ENCODE results near the gene MSTO1. TPM values are rescaled to one million over a fixed set of nuclear protein-coding genes. Genes with fewer than 3 reads are reported as not detected.
"Not testable (repeated sequence)": the region's sequence is repeated elsewhere in the genome, so short reads cannot be mapped to it uniquely, and the experiment has no call there.

MSTO1 gene
- total RNA-seq, 1 donor from 2014 or later, result 42.6 TPM

DNA sequence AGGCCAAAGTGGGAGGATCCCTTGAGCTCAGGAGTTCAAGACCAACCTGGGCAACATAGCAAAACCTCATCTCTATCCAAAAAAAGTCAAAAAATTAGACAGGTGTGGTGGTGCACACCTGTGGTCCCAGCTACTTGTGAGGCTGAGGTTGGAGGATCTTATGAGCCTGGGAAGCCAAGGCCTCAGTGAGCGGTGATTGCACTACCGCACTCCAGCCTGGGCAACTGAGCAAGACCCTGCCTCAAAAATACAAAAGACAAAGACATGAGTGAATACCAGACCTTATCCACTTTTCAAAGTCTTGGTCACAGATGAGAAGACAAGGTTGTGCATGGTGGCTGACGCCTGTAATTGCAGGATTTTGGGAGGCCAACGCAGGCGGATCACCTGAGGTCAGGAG lies 13.2 kb upstream of the MSTO1 start:
- Mint-ChIP-seq H3K36me3 (ENCODE audit: low read depth) (no peaks in the 10 kb centered on the region), H3K4me3 (ENCODE audit: unreplicated experiment) (no peak overlapping the region), H3K27ac (ENCODE audit: unreplicated experiment) (no peak overlapping the region), H3K4me1 (ENCODE audit: low read depth) (peaks cover 21% of the 10 kb centered on the region), H3K27me3 (ENCODE audit: low read depth) (no peaks in the 10 kb centered on the region), H3K9me3 (ENCODE audit: low read depth) (no peaks in the 10 kb centered on the region)
- TF ChIP-seq, protein P1, sequence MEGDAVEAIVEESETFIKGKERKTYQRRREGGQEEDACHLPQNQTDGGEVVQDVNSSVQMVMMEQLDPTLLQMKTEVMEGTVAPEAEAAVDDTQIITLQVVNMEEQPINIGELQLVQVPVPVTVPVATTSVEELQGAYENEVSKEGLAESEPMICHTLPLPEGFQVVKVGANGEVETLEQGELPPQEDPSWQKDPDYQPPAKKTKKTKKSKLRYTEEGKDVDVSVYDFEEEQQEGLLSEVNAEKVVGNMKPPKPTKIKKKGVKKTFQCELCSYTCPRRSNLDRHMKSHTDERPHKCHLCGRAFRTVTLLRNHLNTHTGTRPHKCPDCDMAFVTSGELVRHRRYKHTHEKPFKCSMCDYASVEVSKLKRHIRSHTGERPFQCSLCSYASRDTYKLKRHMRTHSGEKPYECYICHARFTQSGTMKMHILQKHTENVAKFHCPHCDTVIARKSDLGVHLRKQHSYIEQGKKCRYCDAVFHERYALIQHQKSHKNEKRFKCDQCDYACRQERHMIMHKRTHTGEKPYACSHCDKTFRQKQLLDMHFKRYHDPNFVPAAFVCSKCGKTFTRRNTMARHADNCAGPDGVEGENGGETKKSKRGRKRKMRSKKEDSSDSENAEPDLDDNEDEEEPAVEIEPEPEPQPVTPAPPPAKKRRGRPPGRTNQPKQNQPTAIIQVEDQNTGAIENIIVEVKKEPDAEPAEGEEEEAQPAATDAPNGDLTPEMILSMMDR (IDR thresholded peaks at IDR 0.05), result no peak
- no peak for DNase-seq (ENCODE audit: low spot score)

DNA sequence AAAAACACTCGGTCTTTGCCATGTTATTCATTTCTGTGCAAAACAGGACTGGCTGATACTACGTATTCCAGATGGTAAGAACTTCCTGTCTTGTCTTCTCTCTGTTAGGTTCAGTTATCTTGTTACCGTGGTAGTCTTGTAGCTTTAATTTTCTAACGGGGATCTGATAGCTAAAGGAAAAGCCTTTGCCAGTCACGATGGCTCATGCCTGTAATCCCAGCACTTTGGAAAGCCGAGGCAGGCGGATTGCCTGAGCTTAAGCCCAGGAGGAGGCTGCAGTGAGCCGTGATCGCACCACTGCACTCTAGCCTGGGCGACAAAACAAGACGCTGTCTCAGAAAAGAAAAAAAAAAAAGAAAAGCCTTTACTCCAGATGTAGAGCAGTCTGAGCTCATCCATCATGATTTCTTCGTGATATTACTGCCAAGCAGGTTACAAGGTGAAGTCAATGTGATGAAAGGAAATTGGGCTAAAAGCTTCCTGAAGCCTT lies 11.1 kb upstream of the MSTO1 start:
- Mint-ChIP-seq H3K27ac (ENCODE audit: unreplicated experiment) (peak overlapping the region; percentile 67), H3K27me3 (ENCODE audit: low read depth) (no peaks in the 10 kb centered on the region), H3K4me3 (ENCODE audit: unreplicated experiment) (peak overlapping the region; percentile 59), H3K9me3 (ENCODE audit: low read depth) (no peaks in the 10 kb centered on the region), H3K4me1 (ENCODE audit: low read depth) (peaks cover 21% of the 10 kb centered on the region), H3K36me3 (ENCODE audit: low read depth) (no peaks in the 10 kb centered on the region)
- DNase-seq (ENCODE audit: low spot score), result no peak
- TF ChIP-seq, protein P1 (IDR thresholded peaks at IDR 0.05), result peak; percentile 51

DNA sequence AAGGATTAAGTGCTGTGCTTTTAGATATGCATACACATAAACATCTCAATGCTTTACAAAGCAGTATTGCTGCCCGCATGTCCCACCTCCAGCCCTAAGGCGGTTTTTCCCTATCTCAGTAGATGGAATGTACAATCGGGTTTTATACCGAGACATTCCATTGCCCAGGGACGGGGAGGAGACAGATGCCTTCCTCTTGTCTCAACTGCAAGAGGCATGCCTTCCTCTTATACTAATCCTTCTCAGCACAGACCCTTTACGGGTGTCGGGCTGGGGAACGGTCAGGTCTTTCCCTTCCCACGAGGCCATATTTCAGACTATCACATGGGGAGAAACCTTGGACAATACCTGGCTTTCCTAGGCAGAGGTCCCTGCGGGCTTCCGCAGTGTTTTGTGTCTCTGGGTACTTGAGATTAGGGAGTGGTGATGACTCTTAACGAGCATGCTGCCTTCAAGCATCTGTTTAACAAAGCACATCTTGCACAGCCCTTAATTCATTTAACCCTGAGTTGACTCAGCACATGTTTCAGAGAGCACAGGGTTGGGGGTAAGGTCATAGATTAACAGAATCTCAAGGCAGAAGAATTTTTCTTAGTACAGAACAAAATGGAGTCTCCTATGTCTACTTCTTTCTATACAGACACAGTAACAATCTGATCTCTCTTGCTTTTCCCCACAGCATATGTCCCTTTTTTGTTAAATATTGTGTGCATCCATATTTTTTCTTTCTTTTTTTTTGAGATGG lies 10.0 kb upstream of the MSTO1 start:
- peak overlapping the region; percentile 27 for H3K27ac Mint-ChIP-seq (ENCODE audit: unreplicated experiment)

GRCh38 chr1:155607708-155608107 lies 2.3 kb upstream of the MSTO1 start:
- DNase-seq (ENCODE audit: low spot score), result no peak
- TF ChIP-seq, protein P1 (IDR thresholded peaks at IDR 0.05), result no peak
- no peaks in the 10 kb centered on the region for H3K27me3 Mint-ChIP-seq (ENCODE audit: low read depth)
- no peaks in the 10 kb centered on the region for H3K9me3 Mint-ChIP-seq (ENCODE audit: low read depth)
- H3K4me3 Mint-ChIP-seq (ENCODE audit: unreplicated experiment), result no peak overlapping the region
- peaks cover 5% of the 10 kb centered on the region for H3K4me1 Mint-ChIP-seq (ENCODE audit: low read depth)
- H3K27ac Mint-ChIP-seq (ENCODE audit: unreplicated experiment), result no peak overlapping the region
- H3K36me3 Mint-ChIP-seq (ENCODE audit: low read depth), result peaks cover 4% of the 10 kb centered on the region

More for the DNA sequence above, 10.0 kb upstream of the MSTO1 start:
- H3K4me3 Mint-ChIP-seq (ENCODE audit: unreplicated experiment); H3K9me3 Mint-ChIP-seq (ENCODE audit: low read depth); H3K27me3 Mint-ChIP-seq (ENCODE audit: low read depth); H3K36me3 Mint-ChIP-seq (ENCODE audit: low read depth); DNase-seq (ENCODE audit: low spot score): not testable (repeated sequence)
- peaks cover 21% of the 10 kb centered on the region for H3K4me1 Mint-ChIP-seq (ENCODE audit: low read depth)

DNA sequence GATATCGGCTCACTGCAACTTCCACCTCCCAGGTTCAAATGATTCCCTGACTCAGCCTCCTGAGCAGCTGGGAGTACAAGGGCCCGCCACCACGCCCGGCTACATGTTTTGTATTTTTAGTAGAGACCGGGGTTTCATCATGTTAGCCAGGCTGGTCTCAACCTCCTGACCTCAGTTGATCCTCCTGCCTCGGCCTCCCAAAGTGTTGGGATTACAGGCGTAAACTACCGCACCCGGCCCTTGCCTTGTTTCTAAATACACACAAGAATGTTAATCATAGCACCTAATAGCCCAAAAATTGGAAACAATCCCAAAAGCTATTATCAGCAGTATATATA lies 1.2 kb upstream of the MSTO1 start:
- Mint-ChIP-seq H3K4me3 (ENCODE audit: unreplicated experiment) (no peak overlapping the region), H3K27ac (ENCODE audit: unreplicated experiment) (no peak overlapping the region), H3K4me1 (ENCODE audit: low read depth) (peaks cover 5% of the 10 kb centered on the region), H3K27me3 (ENCODE audit: low read depth) (no peaks in the 10 kb centered on the region), H3K9me3 (ENCODE audit: low read depth) (no peaks in the 10 kb centered on the region), H3K36me3 (ENCODE audit: low read depth) (peaks cover 8% of the 10 kb centered on the region)
- TF ChIP-seq, protein P1 (IDR thresholded peaks at IDR 0.05), result no peak
- DNase-seq (ENCODE audit: low spot score), result no peak

DNA sequence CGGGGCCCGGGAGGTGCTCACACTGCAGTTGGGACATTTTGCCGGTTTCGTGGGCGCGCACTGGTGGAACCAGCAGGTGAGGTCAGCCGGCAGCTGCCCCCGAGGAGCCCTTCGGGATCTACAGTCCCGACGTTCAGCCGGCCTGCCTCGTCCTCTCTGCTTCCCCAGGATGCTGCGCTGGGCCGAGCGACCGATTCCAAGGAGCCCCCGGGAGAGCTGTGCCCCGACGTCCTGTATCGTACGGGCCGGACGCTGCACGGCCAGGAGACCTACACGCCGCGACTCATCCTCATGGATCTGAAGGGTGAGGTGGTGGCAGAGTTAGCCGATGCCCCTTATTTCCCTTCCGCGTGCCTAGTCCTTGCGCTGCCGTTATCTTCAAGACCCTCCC lies 234 bp downstream of the MSTO1 start:
- not testable (repeated sequence) for H3K4me1 Mint-ChIP-seq (ENCODE audit: low read depth); H3K27me3 Mint-ChIP-seq (ENCODE audit: low read depth); H3K9me3 Mint-ChIP-seq (ENCODE audit: low read depth); H3K27ac Mint-ChIP-seq (ENCODE audit: unreplicated experiment); DNase-seq (ENCODE audit: low spot score)
- H3K4me3 Mint-ChIP-seq (ENCODE audit: unreplicated experiment), result peak overlapping the region; percentile 85
- peaks cover 12% of the 10 kb centered on the region for H3K36me3 Mint-ChIP-seq (ENCODE audit: low read depth)

- not testable (repeated sequence) for DNase-seq (ENCODE audit: low spot score); H3K27me3 Mint-ChIP-seq (ENCODE audit: low read depth); H3K4me3 Mint-ChIP-seq (ENCODE audit: unreplicated experiment); H3K27ac Mint-ChIP-seq (ENCODE audit: unreplicated experiment); H3K9me3 Mint-ChIP-seq (ENCODE audit: low read depth); H3K4me1 Mint-ChIP-seq (ENCODE audit: low read depth)
- H3K36me3 Mint-ChIP-seq (ENCODE audit: low read depth), result peaks cover 14% of the 10 kb centered on the region
Observed at GRCh38 chr1:155613226-155613625, 3.2 kb downstream of the MSTO1 start.

All from chondrocyte (in vitro differentiated cells).